ENCODE data around the gene OR3A3. TPM values are rescaled to one million over a fixed set of nuclear protein-coding genes. Genes with fewer than 3 reads are reported as not detected.
"Not testable (repeated sequence)": the region's sequence is repeated elsewhere in the genome, so short reads cannot be mapped to it uniquely, and the experiment has no call there.

OR3A3 gene
- total RNA-seq = not detected

DNA sequence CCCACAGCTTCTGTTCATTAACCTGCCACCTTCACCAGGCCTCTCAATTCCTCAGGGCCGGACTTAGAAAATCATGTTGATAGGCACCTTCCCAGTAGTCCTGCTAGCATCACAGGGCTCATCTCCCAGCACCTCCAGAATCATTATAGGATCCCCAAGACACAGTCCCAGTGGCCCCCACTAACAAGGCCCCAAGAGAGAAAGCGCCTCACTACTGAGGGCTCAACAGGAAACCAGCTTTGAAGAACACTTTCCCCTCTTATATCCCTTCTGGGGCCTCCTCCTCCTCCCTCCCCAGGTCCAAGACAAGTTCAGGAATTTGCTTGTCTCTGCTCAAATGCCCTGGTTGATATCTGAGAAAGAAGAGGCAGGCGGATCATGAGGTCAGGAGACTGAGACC lies at the start of gene OR3A3:
Gene OR3A3, plus strand, starts transcription at position 301 of the 400 bp plus-strand sequence.
- ATAC-seq (no peak), DNase-seq (ENCODE audit: low spot score) (no peak)
- intact Hi-C loops (cut with DNase I) = no loop called here

DNA sequence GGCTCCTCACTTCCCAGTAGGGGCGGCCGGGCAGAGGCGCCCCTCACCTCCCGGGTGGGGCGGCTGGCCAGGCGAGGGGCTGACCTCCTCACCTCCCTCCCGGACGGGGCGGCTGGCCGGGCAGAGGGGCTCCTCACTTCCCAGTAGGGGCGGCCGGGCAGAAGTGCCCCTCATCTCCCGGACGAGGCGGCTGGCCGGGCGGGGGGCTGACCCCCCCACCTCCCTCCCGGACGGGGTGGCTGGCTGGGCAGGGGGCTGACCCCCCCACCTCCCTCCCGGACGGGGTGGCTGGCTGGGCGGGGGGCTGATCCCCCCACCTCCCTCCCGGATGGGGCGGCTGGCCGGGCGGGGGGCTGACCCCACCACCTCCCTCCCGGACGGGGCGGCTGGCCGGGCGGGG lies 40.0 kb upstream of the OR3A3 start:
- intact Hi-C loops (cut with DNase I); DNase-seq (ENCODE audit: low spot score); ATAC-seq: not testable (repeated sequence)

DNA sequence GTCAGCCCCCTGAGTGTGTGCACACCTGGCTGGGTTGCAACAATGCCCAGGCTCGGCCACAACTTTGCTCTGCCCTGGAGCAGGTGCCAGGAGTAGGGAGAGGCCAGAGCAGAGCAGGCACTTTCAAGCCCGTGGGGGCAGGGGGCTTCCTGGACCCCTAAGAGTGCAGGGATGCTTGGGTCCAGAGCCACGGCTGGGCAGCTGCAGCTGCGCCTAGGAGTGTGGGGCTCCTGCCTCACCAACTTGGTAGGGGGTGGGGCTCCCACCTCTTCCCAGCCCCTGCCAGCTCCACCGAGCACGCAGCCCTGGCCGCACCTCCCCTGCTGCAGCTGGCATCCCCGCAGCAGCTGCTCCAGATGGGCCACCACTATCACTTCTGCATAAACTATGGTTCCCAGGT lies 32.8 kb upstream of the OR3A3 start:
- DNase-seq (ENCODE audit: low spot score) = no peak
- ATAC-seq = no peak
- intact Hi-C loops (cut with DNase I) = no loop called here

DNA sequence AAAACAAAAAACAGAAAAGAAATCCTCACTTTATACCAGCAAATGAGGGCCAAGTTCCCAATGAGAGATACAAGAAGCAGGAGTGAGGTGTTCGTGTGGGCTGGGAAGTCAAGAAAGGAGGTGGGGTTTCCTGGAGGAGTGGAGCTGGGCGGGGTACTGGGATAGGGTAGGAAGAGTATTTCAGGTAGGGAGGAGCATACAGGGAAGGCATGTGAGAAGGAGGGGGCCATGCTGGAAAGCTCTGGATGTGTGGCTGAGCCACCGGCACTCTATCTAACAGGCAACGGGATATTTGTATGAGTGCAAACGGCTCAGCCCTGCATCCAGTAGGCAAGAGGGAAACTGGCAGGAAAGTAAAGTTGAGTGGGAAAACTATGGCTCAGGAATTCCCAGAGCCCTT lies 29.2 kb upstream of the OR3A3 start:
- ATAC-seq = no peak
- no peak for DNase-seq (ENCODE audit: low spot score)
- intact Hi-C loops (cut with DNase I) = no loop called here

DNA sequence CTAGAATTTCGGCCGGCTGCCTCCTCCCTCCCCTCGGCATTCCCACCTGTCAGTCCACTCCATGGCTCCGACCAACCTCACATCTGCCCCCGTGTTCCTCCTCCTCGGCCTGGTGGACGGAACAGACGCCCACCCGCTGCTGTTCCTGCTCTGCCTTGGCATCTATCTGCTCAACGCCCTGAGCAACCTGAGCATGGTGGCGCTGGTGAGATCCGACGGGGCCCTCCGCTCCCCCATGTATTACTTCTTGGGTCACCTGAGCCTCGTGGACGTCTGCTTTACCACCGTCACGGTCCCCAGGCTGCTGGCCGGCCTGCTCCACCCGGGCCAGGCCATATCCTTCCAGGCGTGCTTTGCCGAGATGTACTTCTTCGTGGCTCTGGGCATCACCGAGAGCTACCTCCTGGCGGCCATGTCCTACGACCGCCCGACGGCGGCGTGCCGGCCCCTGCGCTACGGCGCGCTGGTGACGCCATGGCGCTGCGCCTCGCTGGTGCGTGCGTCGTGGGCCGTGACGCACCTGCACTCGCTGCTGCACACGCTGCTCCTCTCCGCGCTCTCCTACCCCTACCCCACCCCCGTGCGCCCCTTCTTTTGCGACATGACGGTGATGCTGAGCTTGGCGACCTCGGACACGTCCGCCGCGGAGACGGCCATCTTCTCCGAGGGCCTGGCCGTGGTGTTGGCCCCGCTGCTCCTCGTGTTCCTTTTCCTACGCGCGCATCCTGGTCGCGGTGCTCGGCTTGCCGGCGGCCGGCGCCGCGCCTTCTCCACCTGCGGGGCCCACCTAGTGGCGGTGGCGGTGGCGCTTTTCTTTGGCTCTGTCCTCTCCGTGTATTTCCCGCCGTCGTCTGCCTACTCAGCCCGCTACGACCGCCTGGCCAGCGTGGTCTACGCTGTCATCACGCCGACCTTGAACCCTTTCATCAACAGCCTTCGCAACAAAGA lies 25.0 kb upstream of the OR3A3 start, which contains the start of gene OR3A2:
Gene OR3A2, minus strand, starts transcription at position 440 of the 948 bp plus-strand sequence.
- ATAC-seq = no peak
- intact Hi-C loops (cut with DNase I) = no loop called here
- DNase-seq (ENCODE audit: low spot score) = no peak

DNA sequence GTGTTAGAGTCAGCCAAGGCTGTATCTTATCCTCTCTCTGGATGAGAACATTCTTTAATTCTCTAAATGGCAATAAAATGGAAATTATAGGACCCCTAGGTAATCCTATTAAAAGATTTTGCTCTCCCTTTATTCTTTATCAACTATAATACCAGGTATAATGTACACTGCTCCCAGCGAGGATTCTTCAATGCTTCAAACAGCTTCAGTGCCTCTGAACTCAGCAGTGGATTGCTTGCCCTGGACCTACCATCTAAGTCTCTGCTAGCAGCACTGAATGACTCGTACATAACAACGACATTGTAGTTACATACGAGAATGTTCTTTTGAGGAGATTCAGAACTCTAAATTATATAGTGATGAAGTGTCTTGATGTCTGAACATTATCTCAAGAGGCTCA lies 21.4 kb upstream of the OR3A3 start:
- DNase-seq (ENCODE audit: low spot score) (no peak), ATAC-seq (no peak)
- intact Hi-C loops (cut with DNase I) = no loop called here

DNA sequence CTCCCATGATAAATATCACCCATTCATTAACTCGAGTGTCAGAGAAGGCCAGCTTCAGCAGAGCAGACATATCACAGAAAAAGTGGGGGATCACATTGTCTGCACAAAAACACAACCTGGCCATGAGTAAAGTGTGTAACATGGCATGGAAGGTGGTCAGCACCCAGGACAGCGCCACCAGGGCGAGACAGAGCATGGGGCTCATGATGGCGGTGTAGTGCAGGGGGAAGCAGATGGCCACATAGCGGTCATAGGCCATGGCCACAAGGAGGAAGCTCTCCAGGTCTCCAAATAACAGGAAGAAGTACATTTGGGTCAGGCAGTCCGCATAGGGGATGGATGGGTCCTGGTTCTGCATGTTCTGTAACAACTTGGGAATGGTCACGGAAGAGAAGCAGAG lies 13.4 kb upstream of the OR3A3 start:
- ATAC-seq; intact Hi-C loops (cut with DNase I); DNase-seq (ENCODE audit: low spot score): not testable (repeated sequence)

DNA sequence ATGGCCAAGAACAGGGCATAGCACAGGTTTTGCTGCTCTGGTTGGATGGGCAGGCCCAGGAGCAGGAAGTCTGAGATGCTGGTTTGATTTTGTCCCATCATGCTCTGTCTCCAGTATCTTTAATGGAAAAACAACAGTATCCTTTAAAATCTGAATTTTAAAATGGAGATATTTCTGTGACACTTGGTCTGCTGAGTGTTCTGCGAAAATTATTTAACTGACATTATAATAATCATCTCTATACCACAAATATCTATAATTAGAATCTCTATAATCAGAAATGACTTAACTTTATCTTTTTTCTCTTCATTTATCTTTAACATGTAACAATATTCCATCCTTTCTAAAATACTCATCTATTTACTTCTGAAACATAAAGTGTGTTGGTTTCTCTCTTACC lies 12.9 kb upstream of the OR3A3 start, which contains the start of gene OR1E1:
Gene OR1E1, minus strand, starts transcription at position 101 of the 400 bp plus-strand sequence. Its CDS starts 0 bp downstream, at position 101.
- DNase-seq (ENCODE audit: low spot score) (no peak), ATAC-seq (no peak)
- intact Hi-C loops (cut with DNase I) = no loop called here

DNA sequence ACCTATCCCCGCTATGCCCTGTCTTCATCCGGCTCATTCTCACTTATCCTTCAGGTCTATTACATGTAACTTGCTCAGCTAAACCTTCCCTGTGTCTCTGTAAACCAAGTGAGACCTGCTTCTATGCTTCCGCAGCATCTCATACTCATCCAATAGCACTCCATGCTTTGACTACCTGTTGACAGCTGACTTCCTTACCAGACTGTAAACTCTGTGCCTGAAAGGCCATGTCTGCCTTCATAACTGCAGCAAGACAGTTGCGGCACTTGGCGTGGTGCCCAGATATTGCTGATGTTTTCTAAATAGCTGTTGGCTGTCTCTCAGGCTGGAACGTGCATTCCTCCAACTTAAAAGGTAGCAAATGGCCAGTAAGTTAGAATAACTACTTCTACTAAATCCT lies 11.1 kb upstream of the OR3A3 start:
- ATAC-seq (no peak), DNase-seq (ENCODE audit: low spot score) (no peak)
- intact Hi-C loops (cut with DNase I) = no loop called here

DNA sequence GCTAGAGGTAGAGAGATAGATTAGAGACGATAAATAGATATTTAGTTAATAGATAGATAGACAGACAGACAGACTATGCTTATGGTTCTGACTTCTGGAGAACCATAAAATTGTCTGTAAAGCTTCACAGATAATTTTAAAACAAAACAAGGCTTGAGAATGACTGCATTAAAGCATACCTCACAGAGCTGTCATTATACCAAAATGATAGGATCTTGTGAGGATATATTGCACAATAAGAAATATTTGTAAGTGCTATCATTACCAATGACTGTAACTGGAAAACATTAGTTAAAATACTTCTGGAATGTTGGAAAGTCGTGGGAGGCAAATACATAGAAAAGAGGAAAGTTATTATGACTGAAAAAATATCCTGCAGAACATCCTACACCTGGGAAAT lies 9.4 kb upstream of the OR3A3 start:
- ATAC-seq (no peak), DNase-seq (ENCODE audit: low spot score) (no peak)
- intact Hi-C loops (cut with DNase I) = no loop called here

DNA sequence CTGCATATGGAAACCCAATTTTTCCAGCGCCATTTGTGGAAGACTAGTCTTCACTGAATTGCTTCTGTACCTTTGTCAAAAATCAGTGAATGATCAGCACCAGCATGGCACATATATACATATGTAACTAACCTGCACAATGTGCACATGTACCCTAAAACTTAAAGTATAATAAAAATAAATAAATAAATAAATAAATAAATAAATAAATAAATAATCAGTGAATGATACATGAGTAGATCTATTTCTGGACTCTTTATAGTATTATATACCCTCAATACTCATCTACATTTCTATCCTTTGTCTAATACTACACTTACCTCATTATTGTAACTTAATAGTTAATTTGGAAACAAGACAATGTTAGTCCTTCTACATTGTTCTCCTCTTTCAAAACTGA lies 7.3 kb upstream of the OR3A3 start:
- intact Hi-C loops (cut with DNase I); DNase-seq (ENCODE audit: low spot score); ATAC-seq: not testable (repeated sequence)

DNA sequence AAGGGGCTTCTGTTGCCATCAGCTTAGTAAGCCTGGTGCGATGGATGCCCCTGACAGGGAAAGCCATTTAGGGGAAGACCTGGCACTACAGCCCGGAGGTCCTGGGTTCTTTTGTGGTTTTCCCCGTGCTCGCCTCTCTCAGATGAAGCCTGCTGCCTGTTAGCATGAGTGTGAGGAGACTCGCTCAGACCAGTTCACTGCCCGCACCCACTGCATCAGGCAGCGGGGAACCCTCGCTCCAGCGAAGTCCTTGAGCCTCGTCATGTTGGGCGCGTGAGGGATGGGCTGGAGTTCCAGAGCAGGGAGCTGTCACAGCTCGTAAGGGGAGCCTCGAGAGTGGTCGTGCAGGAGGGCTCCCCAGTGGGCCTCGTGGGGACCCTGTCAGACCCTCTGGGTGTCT lies 1.0 kb downstream of the OR3A3 start:
- ATAC-seq; intact Hi-C loops (cut with DNase I); DNase-seq (ENCODE audit: low spot score): not testable (repeated sequence)

DNA sequence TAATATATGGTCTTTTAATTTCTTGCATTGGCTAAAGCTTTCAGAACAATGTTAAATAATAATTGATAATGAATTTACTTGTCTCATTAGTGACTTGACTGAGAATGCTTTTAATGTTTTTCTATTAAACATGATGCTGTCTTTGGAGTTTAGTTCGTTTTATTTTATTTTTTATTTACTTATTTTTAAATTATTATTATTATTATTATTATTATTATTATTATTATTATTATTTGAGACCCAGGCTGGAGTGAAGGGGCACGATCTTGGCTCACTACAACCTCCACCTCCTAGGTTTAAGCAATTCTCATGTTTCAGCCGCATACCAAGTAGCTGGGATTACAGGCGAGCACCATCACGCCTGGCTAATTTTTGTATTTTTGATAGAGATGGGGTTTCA lies 4.4 kb downstream of the OR3A3 start:
- DNase-seq (ENCODE audit: low spot score) (no peak), ATAC-seq (no peak)
- intact Hi-C loops (cut with DNase I) = no loop called here

DNA sequence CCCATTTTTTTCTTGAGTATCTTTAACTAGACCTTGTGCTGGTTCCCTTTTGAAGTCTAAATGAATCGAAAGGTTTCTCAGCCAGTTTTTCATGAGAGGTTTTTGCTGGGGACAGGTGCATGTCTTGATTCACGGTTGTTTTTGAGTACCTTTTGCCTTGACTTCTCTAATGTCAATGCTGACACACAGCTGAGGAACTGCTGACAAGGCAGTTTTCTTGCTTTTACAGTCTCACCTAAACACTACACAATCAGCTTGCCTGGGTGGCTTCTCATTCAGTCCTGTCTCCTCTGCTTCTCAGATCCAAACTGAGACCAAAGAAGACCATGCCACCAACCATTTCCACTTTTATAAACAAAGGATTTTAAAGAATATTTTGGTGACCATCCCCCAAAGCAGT lies 7.1 kb downstream of the OR3A3 start:
- ATAC-seq (no peak), DNase-seq (ENCODE audit: low spot score) (no peak)
- intact Hi-C loops (cut with DNase I) = no loop called here

DNA sequence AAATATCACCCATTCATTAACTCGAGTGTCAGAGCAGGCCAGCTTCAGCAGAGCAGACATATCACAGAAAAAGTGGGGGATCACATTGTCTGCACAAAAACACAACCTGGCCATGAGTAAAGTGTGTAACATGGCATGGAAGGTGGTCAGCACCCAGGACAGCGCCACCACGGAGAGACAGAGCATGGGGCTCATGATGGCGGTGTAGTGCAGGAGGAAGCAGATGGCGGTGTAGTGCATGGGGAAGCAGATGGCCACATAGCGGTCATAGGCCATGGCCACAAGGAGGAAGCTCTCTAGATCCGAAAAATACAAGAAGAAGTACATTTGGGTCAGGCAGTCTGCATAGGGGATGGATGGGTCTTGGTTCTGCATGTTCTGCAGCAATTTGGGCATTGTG lies 22.0 kb downstream of the OR3A3 start:
- ATAC-seq; intact Hi-C loops (cut with DNase I); DNase-seq (ENCODE audit: low spot score): not testable (repeated sequence)

DNA sequence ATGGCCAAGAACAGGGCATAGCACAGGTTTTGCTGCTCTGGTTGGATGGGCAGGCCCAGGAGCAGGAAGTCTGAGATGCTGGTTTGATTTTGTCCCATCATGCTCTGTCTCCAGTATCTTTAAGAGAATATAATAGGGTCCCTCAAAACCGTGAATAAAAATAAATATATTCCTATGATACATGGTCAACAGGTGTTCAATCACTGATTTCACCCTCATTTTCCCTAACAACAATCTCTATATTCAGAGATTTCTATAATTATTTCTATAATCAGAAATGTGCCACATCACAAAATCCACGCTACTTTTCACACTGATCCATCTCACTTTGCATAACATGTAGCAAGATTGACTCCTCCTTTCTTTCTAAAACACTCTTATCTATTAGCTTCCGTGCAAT lies 22.6 kb downstream of the OR3A3 start, which contains the start of gene OR1E2:
Gene OR1E2, minus strand, starts transcription at position 101 of the 400 bp plus-strand sequence. Its CDS starts 0 bp downstream, at position 101.
- intact Hi-C loops (cut with DNase I) = no loop called here
- DNase-seq (ENCODE audit: low spot score) = no peak
- no peak for ATAC-seq

DNA sequence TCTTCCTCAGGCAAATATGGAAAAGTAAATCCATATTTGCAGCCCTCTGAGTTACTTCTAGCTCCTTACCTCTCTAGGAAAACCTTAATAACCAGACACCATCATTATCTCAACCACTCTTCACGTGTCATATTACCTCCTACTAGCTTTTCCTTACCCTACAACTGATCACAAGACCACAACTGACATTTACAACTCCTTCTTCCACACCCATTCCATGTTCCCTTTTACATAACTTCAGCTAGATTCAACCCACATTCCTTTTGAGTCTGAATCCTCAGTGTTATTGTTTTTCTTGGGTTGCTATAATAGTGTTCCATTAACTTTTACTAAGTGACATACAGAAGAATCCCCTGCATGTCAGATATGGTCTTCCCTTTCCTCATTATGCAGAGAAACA lies 27.2 kb downstream of the OR3A3 start:
- DNase-seq (ENCODE audit: low spot score) = no peak
- intact Hi-C loops (cut with DNase I) = no loop called here
- ATAC-seq = no peak

DNA sequence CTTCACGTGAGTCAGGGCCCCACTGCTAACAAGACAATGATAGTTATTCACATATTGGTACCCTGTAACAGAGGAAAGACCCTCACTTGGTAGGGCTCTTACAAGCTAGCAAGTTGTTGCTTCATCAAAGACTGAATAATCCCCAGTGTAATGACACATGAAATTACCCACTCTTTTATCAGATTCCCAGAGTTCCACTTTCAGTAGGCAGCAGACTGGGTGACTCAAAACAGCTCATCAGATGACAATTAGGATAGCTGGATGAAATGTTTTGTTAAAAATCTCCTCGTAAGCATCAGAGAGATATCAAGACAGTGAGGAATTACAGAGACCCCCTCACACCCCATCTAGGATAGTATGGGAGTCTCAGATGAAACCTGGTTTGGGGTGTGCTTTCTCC lies 29.3 kb downstream of the OR3A3 start:
- DNase-seq (ENCODE audit: low spot score) (no peak), ATAC-seq (no peak)
- intact Hi-C loops (cut with DNase I) = no loop called here

DNA sequence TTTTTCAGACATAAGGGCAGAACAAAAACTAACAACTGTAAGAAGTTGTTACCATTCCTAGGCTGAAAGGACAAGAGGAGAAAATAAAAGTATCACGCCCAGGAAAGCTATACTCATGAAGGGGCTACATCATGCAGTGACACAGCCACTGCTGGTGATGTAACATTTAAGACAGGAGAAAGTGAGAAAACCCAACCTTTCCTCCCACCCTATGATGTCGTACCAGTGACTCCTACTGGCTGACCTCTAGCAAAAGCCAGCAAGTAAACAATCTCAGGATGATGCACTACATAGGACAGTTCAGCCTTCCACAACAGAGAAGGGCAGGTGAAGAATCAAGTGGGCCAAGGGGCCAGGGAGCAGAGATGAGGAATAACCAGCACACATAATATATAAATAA lies 36.5 kb downstream of the OR3A3 start:
- intact Hi-C loops (cut with DNase I) = no loop called here
- DNase-seq (ENCODE audit: low spot score) (no peak), ATAC-seq (no peak)

DNA sequence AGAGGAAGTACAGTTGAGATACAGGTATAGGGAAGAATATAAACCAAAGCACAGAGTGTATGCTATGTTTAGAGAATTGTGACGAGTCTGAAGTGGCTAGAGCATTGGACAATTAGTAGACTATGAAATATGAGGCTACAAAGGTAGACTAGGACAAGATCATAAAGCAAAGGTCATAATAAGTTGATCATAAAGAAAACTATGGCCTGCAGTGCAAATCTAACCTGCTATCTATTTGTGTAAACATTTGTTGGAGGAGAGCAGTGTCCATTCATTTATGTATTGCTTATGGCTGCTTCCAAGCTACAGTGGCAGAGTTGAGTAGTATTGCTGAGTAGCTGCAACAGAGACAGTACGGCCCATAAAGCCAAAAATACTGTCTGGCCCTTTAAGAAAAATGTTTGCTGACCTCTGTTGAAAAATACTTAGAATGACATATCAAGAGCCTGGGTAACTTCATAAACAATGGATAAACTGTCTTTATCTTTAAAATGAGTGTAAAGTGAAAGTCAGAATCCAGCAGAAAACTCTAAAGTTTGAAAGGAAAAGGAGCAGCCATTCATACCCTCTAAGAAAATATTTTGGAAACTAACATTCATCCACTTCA lies 37.0 kb downstream of the OR3A3 start:
- intact Hi-C loops (cut with DNase I) = no loop called here

More for the DNA sequence above, 37.0 kb downstream of the OR3A3 start:
- no peak for ATAC-seq
- DNase-seq (ENCODE audit: low spot score) = no peak

Data from sciatic nerve (tissue), 2 donors.